HG03108 (cell line): ENCODE data around the gene SULT1C2.
"Not testable (repeated sequence)": the region's sequence is repeated elsewhere in the genome, so short reads cannot be mapped to it uniquely, and the experiment has no call there.

Experiments
- ATAC-seq: cut with Tn5 transposase; IDR thresholded peaks from one replicate; pipeline ENCODE4 v1.9.1; 2021; ENCODE audit warnings: moderate library complexity; ENCODE audit not compliant: unreplicated experiment

The SULT1C2 gene

DNA sequence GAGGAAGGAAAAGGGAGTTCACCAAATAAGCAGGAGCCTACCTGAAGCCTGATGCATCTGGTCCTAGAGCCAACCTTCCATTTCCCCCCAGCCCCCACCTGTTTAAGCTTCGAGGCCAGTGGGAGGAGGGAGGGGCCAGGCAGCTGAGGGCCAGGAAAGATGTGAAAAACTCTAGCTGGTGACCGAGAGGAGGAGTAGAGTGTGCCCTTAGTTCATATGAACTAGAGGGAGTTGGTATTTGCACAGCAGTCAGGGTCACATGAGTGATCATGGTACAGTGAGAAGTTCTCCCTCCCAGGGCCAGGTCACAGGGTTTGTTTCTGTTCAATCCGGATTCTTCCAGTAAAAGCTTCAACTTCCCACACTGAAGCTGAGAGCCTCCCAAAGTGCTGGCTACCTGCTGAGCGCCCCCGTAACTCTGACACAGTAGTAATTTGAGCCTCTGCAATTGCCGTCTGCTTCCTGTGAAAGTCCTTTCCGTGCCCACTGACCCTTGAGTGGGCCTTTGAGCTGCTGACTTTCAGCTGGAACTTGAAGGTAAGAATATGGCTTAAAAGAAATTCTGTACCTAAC, at the start of gene SULT1C2:
SULT1C2 (plus strand) TSS at position 362 of the 573 bp plus-strand sequence. CDS start 4,773 bp downstream, outside the sequence.
- no peak for ATAC-seq

GRCh38 chr2:108239786-108240185, 48.9 kb upstream of the SULT1C2 start, which contains the start of gene SULT1C3:
Gene SULT1C3 (plus strand): TSS chr2:108239968. CDS start chr2:108247195, 7,227 bp downstream.
- ATAC-seq: no peak

GRCh38 chr2:108240966-108241365, 47.7 kb upstream of the SULT1C2 start:
- no peak for ATAC-seq

- no peak for ATAC-seq
These were observed 45.1 kb upstream of the SULT1C2 start for GRCh38 chr2:108243566-108243965.

DNA sequence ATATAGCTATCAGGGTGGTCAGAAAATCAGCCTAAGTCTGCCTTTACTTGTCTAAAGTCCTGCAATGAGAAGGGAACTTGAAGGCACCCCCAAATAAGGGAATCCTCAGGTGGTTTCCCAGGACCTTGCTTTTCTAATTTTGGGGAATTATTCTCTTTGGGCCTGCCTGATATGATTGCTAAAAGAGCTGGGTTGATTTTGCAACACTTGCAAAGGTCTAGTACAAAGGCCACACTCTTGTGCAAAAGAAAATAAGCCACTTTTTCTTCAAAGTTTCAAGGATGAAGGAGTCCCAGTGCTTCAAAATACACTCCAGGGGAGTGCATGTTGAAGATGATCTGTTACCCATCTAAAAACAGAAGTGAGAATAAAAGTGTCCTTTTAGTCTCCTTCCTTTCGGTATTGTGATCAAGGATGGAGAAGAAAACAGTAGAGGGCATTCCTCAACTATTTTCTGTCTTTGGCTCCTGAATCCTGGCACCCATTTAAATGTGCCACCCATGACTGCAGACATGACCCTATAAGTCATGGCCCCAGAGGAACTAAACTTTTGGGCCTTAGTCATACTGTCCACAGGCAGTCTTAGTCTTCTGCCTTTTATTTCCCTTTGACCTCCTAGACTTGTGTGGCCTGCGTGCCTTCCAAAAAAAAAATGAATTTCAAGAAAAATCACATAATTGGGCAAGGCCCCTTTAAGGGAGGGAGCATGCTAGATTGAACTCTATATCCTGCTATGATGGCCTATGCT, 43.9 kb upstream of the SULT1C2 start:
- no peak for ATAC-seq

DNA sequence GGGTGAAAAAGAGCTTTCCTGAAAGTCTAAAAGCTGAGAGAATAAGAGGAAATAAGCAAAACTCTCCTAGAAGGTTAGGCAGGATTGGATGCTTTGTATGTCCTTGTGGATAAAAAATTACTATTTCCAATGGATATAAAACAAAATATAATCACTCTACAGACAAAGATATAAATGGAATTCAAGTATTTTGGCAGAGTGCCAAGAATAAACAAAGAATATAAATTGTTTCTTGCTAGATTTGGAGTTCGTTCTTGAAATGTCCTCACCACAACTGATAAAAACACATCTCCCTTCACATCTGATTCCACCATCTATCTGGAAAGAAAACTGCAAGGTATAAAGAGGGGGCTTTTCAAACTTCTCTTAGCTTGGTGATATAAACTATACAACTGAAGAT, 35.6 kb upstream of the SULT1C2 start:
- no peak for ATAC-seq

- ATAC-seq: no peak
These were observed 30.9 kb upstream of the SULT1C2 start for GRCh38 chr2:108257757-108258331.

- no peak for ATAC-seq
These were observed 27.9 kb upstream of the SULT1C2 start for GRCh38 chr2:108260773-108261172.

DNA sequence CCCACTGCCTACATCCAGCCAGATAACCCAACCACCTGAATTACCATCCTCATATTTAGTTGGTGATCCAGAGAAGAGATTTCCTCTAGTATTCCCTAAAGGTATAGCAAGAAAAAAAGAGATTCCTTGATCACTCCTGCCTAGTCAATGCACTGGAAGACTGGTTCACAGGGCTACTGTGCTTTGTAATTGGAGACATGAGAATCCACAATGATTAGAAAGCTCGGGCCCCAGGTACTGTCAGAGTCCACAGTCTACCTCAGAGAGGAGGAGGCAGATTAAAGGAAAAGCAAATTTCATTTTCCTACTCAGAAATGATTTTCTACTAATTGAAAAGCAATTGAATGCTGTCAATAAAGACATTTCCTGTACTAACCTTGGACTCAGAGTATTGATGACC, 26.7 kb upstream of the SULT1C2 start:
- ATAC-seq: no peak

GRCh38 chr2:108263401-108263800, 25.3 kb upstream of the SULT1C2 start:
- ATAC-seq: no peak

- no peak for ATAC-seq
These were observed 22.5 kb upstream of the SULT1C2 start for GRCh38 chr2:108266218-108266617.

DNA sequence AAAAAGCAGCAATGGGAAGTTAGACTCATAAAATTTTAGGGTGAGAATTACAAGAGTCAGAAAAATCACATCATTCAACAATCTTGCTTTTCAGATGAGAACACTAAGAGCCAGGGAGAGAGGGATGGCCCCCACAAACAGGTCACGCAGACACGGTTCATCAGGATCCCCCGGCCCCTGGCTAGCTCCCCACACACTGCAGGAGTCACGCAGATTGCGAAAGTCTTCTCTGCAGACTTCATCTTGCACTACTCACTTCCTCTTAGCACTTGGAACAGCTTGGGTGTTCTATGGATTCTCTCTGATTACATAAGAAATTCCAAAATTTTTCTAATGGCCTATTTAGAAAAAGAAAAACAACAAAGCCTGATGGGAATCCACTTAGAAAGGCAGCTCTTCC, 21.6 kb upstream of the SULT1C2 start:
- ATAC-seq: no peak

DNA sequence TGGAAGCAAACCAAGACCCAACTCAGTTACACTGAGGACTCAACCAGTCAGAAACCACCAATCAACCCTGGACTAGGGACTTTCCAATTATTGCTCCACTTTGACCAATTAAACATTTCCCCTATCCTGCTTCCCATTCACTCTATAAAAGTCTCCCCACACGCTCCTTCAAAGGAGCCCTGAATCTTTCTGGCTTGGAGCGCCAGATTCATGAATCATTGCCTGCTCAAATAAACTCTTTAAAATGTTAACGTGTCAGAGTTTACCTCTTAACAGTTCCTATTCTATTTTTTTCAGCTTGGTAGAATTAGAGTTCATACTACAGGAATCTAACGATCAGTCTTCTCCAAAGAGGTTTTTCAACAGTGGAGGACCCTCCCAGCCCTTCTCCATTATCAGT, 20.7 kb upstream of the SULT1C2 start:
- ATAC-seq: no peak

GRCh38 chr2:108270346-108270745, 18.3 kb upstream of the SULT1C2 start:
- ATAC-seq: no peak

- no peak for ATAC-seq
These were observed 17.8 kb upstream of the SULT1C2 start for GRCh38 chr2:108270768-108271506.

GRCh38 chr2:108271691-108272253, 16.9 kb upstream of the SULT1C2 start:
- ATAC-seq: no peak

GRCh38 chr2:108278631-108279030, 10.1 kb upstream of the SULT1C2 start:
- ATAC-seq: no peak

GRCh38 chr2:108279468-108279867, 9.2 kb upstream of the SULT1C2 start:
- ATAC-seq: no peak

DNA sequence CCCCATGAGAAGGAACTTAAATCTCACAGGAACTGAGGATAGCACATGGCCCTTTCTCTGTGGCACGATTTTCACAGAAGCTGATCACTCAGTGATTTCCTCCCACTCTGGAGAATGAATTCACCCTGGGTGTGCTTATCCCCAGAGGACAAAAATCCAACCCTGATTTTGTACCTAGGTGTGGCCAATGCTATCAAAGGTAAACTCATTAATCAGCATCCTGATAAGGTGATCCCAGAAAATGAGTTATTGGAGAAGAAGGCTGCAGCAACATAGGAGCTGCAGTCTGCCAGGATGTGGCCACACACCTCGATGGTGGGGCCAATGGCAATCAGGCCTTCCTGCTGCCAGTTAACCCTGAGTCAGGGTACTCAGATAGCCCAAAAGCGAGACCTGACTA, 8.2 kb upstream of the SULT1C2 start:
- no peak for ATAC-seq

- not testable (repeated sequence) for ATAC-seq
These were observed 4.1 kb upstream of the SULT1C2 start for GRCh38 chr2:108284566-108284965.

DNA sequence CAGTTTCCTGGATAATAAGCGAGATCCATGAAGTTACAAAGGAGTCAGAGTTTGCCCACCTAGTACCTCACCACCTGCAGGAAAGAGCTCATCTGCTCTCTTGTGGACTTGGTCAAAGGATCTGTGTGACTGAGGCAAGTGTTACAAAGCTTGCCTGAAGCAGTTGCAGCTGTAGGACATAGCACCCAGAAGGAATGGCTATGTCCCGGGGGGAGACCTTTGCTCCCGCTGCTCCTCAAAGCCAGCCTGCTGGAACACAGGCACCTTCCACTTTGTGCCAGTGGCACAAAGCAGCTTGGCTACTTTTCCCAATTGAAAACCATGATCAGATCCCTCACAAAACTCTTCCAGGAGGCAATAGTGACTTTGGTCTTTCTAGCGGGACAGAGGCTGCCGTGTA, 3.1 kb upstream of the SULT1C2 start:
- no peak for ATAC-seq
